Measurements from ENCODE around the gene TXNDC2. TPM values are rescaled to one million over a fixed set of nuclear protein-coding genes. Genes with fewer than 3 reads are reported as not detected.
A peak's percentile ranks its signal among the peaks of the same experiment; 100 is the strongest.

Gene TXNDC2
- total and polyA plus RNA-seq, 9 of the 15 experiments (the other 6 are each of a cell fraction or from before 2014, with no cell fraction given), result 1.2 to 4.9 (median 2.3) TPM

- H3K79me2 ChIP-seq (ENCODE audit: control insufficient read depth, insufficient read depth, low read length), result peaks cover 6% of the 10 kb centered on the region; the same call in 2 of the 3 replicates
- in situ Hi-C loops (cut with MboI) (no loop called here), intact Hi-C loops (cut with micrococcal nuclease) (loop anchor here (10.0 kb wide), 1 partner anchor 185 kb away; no protein-coding TSS in a partner anchor)
- H3K27me3 ChIP-seq (ENCODE audit: control insufficient read depth in 2 of 2, insufficient read depth in 2 of 2, low read length in 2 of 2), result no peaks in the 10 kb centered on the region
- FAIRE-seq (peak; percentile 99), ATAC-seq (peak; percentile 89), DNase-seq (ENCODE audit: extremely low read depth in 1 of 4, low spot score in 3 of 4) (peak; percentile 83 to 97 (median 89))
- no peaks in the 10 kb centered on the region for H3K9me1 ChIP-seq (ENCODE audit: control insufficient read depth, insufficient read depth, low read length)
- 5% methylated on average over 9 of the region's 9 CpGs for WGBS (ENCODE audit: insufficient coverage, low coverage, missing lambda C conversion rate)
- H4K20me1 ChIP-seq (replicated peaks; ENCODE audit: control insufficient read depth, insufficient read depth, low read length), result no peaks in the 10 kb centered on the region
- ChIA-PET POLR2A (interaction anchor here (0.6 to 2.5 kb wide), 21 partner anchors 9 to 186 kb away, joined by 3 to 17 read pairs (median 5); partner anchors contain the start of genes TXNDC2 and VAPA), CTCF (ENCODE audit: low intra/inter-chr PET ratio) (no interaction called here)
- H2AFZ ChIP-seq (ENCODE audit: low read depth, low read length), result peak overlapping the region; percentile 79
- BruUV-seq (replicated peaks), result no TSS peak
- H3K27ac ChIP-seq (ENCODE audit: extremely low read depth, low read depth, low read length), result peak overlapping the region; percentile 92
- H3K36me3 ChIP-seq (ENCODE audit: control insufficient read depth, insufficient read depth, low read length), result no peaks in the 10 kb centered on the region
- H3K9ac ChIP-seq (ENCODE audit: insufficient read depth in 1 of 2, low read depth in 2 of 2, low read length in 2 of 2), result peak overlapping the region; percentile 10 to 72; a peak in 3 of 4 replicates
- no peak overlapping the region for H3K4me3 ChIP-seq
- peak overlapping the region; percentile 72 for H3K4me2 ChIP-seq (ENCODE audit: insufficient read depth, low read length)
- H3K4me1 ChIP-seq (replicated peaks in 1 of 2; ENCODE audit: control insufficient read depth in 2 of 2, insufficient read depth in 2 of 2, low read length in 2 of 2), result peaks cover 23 to 67% of the 10 kb centered on the region in 2 experiments
- peaks cover 21% of the 10 kb centered on the region for H3K9me3 ChIP-seq (replicated peaks; ENCODE audit: control insufficient read depth, insufficient read depth, low read depth, low read length)
- TF ChIP-seq ETV1 (tag; conservative IDR thresholded peaks at IDR 0.05; ENCODE audit: low read depth) (peak; percentile 80), CEBPG (CRISPR knock-in tag; IDR thresholded peaks at IDR 0.05) (peak; percentile 89), CEBPG (tag; conservative IDR thresholded peaks at IDR 0.05 in 1 of 2, IDR thresholded peaks at IDR 0.05 in 1 of 2) (peak; percentile 89 to 96), GABPA (tag; conservative IDR thresholded peaks at IDR 0.05; ENCODE audit: low read depth) (0 out of 2 replicates have a peak, but pooled peaks have one; percentile 45), JUN (IDR thresholded peaks at IDR 0.05; ENCODE audit: borderline replicate concordance, low read depth, low read length) (peak; percentile 94), JUN (CRISPR knock-in tag; IDR thresholded peaks at IDR 0.05; ENCODE audit: borderline replicate concordance) (peak; percentile 68; the same call in 1 of the 2 replicates), ZNF175 (CRISPR knock-in tag; IDR thresholded peaks at IDR 0.05; ENCODE audit: low read depth) (peak; percentile 92), SMARCB1 (IDR thresholded peaks at IDR 0.05; ENCODE audit: insufficient read length, low read depth) (peak; percentile 93), ZNF347 (CRISPR knock-in tag; IDR thresholded peaks at IDR 0.05; ENCODE audit: low read depth) (no peak), DNMT1 (IDR thresholded peaks at IDR 0.05) (0 out of 2 replicates have a peak, but pooled peaks have one; percentile 93), NFYB (IDR thresholded peaks at IDR 0.05; ENCODE audit: extremely low read depth, insufficient read length) (no peak), RBM34 (IDR thresholded peaks at IDR 0.05; ENCODE audit: borderline replicate concordance, insufficient read depth, low read length) (no peak), FOXK2 (conservative IDR thresholded peaks at IDR 0.05 in 1 of 2, IDR thresholded peaks at IDR 0.05 in 1 of 2; ENCODE audit: low read depth in 2 of 2) (no peak), HDAC2 (IDR thresholded peaks at IDR 0.05) (peak; percentile 93), HDAC8 (tag; IDR thresholded peaks at IDR 0.05) (0 out of 2 replicates have a peak, but pooled peaks have one; percentile 23), BHLHE40 (IDR thresholded peaks at IDR 0.05; ENCODE audit: low read length) (peak; percentile 56), NR2F6 (CRISPR knock-in tag; IDR thresholded peaks at IDR 0.05) (no peak), HOMEZ (CRISPR knock-in tag; IDR thresholded peaks at IDR 0.05) (0 out of 2 replicates have a peak, but pooled peaks have one; percentile 8), ELF4 (CRISPR knock-in tag; IDR thresholded peaks at IDR 0.05) (no peak; the same call in 1 of the 2 replicates)
- TF ChIP-seq, protein P1, sequence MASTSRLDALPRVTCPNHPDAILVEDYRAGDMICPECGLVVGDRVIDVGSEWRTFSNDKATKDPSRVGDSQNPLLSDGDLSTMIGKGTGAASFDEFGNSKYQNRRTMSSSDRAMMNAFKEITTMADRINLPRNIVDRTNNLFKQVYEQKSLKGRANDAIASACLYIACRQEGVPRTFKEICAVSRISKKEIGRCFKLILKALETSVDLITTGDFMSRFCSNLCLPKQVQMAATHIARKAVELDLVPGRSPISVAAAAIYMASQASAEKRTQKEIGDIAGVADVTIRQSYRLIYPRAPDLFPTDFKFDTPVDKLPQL (IDR thresholded peaks at IDR 0.05; ENCODE audit: extremely low read depth, insufficient read length), result no peak
Observed at GRCh38 chr18:9869715-9870430, 15.9 kb upstream of the TXNDC2 start.

All from K562 (cell line).